Measurements from ENCODE around the gene ALG11.

- no peak for TF ChIP-seq SUZ12 (IDR thresholded peaks at IDR 0.05; ENCODE audit: extremely low read depth, insufficient read depth, insufficient read length)
- TF ChIP-seq ZNF274 (IDR thresholded peaks at IDR 0.05; ENCODE audit: low read depth, low read length) = no peak
Measured at GRCh38 chr13:52024481-52024880, 12.3 kb downstream of the ALG11 start, which contains the start of gene UTP14C.

Data from NT2/D1 (cell line).